Loucy (cell line): ENCODE measurements around the gene COL5A1.

Experiments used
- H2AFZ ChIP-seq: fragments of 200-600 bp; sonication (generic); 2 replicates; pipeline ENCODE4 v1.6.0; 2016; ENCODE audit warnings: antibody characterized with exemption, mild to moderate bottlenecking, low read length, moderate library complexity
- H3F3A ChIP-seq: fragments of 200-600 bp; 2 replicates; pipeline ENCODE4 v1.6.0; 2016; ENCODE audit warnings: antibody characterized with exemption, low read depth, mild to moderate bottlenecking
- H3K27me3 ChIP-seq: fragments of 200-600 bp; sonication (generic); 2 replicates; pipeline ENCODE4 v1.6.1; 2014; ENCODE audit warnings: low read length, mild to moderate bottlenecking; ENCODE audit not compliant: insufficient read depth, poor library complexity, severe bottlenecking
- H3K36me3 ChIP-seq: fragments of 200-600 bp; sonication (generic); 2 replicates; pipeline ENCODE4 v1.6.1; 2016; ENCODE audit warnings: low read length; ENCODE audit not compliant: insufficient read depth
- H3K4me1 ChIP-seq: fragments of 200-600 bp; sonication (generic); 2 replicates; pipeline ENCODE4 v1.5.1; 2014; ENCODE audit warnings: low read length, mild to moderate bottlenecking; ENCODE audit not compliant: insufficient read depth, poor library complexity, severe bottlenecking
- H3K4me2 ChIP-seq: fragments of 200-600 bp; sonication (generic); 2 replicates; pipeline ENCODE4 v1.6.0; 2014; ENCODE audit warnings: antibody characterized with exemption, low read length, low read depth, mild to moderate bottlenecking; ENCODE audit not compliant: poor library complexity, severe bottlenecking
- H3K4me3 ChIP-seq: fragments of 200-600 bp; sonication (generic); 2 replicates; pipeline ENCODE4 v1.5.1; 2014; ENCODE audit warnings: low read length, mild to moderate bottlenecking, mixed read lengths; ENCODE audit not compliant: poor library complexity, severe bottlenecking
- H3K79me2 ChIP-seq: fragments of 200-600 bp; sonication (generic); 2 replicates; pipeline ENCODE4 v1.6.1; 2014; ENCODE audit warnings: low read length; ENCODE audit not compliant: insufficient read depth
- H3K9ac ChIP-seq: fragments of 200-600 bp; sonication (generic); 2 replicates; pipeline ENCODE4 v1.6.0; 2014; ENCODE audit warnings: mild to moderate bottlenecking, low read depth, low read length, moderate library complexity; ENCODE audit not compliant: poor library complexity, severe bottlenecking
- H3K9me2 ChIP-seq: fragments of 200-600 bp; sonication (generic); replicated peaks from 2 replicates; pipeline ENCODE4 v1.6.1; 2016; ENCODE audit warnings: low read depth, low read length, mixed read lengths
- H3K9me3 ChIP-seq: fragments of 200-600 bp; sonication (generic); 2 replicates; pipeline ENCODE4 v1.6.1; 2014; ENCODE audit warnings: mild to moderate bottlenecking, antibody characterized with exemption, low read length, low read depth; ENCODE audit not compliant: insufficient read depth
- H4K20me1 ChIP-seq: fragments of 200-600 bp; sonication (generic); 2 replicates; pipeline ENCODE4 v1.6.0; 2014; ENCODE audit warnings: antibody characterized with exemption, low read length, mild to moderate bottlenecking; ENCODE audit not compliant: insufficient read depth, poor library complexity, severe bottlenecking
- CTCF ChIP-seq: fragments of 200-600 bp; sonication (generic); conservative IDR thresholded peaks from 2 replicates; pipeline ENCODE4 v1.5.1; 2014; ENCODE audit warnings: mild to moderate bottlenecking, antibody characterized with exemption, low read length
- EZH2phosphoT487 ChIP-seq: fragments of 200-600 bp; IDR thresholded peaks from 2 replicates; pipeline ENCODE4 v1.6.1; 2018; ENCODE audit warnings: antibody characterized with exemption, mild to moderate bottlenecking, moderate library complexity, borderline replicate concordance

The COL5A1 gene

GRCh38 chr9:134877541-134877940, 235.9 kb downstream of the COL5A1 start:
- Histone ChIP-seq H3K27me3 (no peaks in the 10 kb centered on the region), H3K4me1 (no peaks in the 10 kb centered on the region), H3K36me3 (no peaks in the 10 kb centered on the region), H3K9ac (no peak overlapping the region), H4K20me1 (no peaks in the 10 kb centered on the region), H3K9me2 (no peaks in the 10 kb centered on the region), H3K79me2 (no peaks in the 10 kb centered on the region), H3K4me3 (no peak overlapping the region), H3K9me3 (no peaks in the 10 kb centered on the region), H3K4me2 (no peak overlapping the region), H2AFZ (no peak overlapping the region), H3F3A (no peaks in the 10 kb centered on the region)
- TF ChIP-seq CTCF (no peak), EZH2phosphoT487 (no peak)

- H3K9me3 ChIP-seq, result no peaks in the 10 kb centered on the region; the same call in 1 of the 2 replicates
- H3F3A ChIP-seq, result no peaks in the 10 kb centered on the region
- no peaks in the 10 kb centered on the region for H4K20me1 ChIP-seq
- no peaks in the 10 kb centered on the region for H3K4me1 ChIP-seq
- no peaks in the 10 kb centered on the region for H3K27me3 ChIP-seq
- no peak for TF ChIP-seq CTCF
- H3K79me2 ChIP-seq, result no peaks in the 10 kb centered on the region
- H3K36me3 ChIP-seq, result no peaks in the 10 kb centered on the region
- H3K9me2 ChIP-seq, result no peaks in the 10 kb centered on the region
- no peak overlapping the region for H3K4me2 ChIP-seq
- H2AFZ ChIP-seq, result no peak overlapping the region
- H3K9ac ChIP-seq, result no peak overlapping the region
- H3K4me3 ChIP-seq, result no peak overlapping the region
These were observed 238.3 kb downstream of the COL5A1 start for GRCh38 chr9:134879664-134880483.

- Histone ChIP-seq H3K36me3 (no peaks in the 10 kb centered on the region), H3F3A (no peaks in the 10 kb centered on the region), H3K9me3 (no peaks in the 10 kb centered on the region; the same call in 1 of the 2 replicates), H3K9me2 (no peaks in the 10 kb centered on the region), H3K4me2 (no peak within 1 kb of the TSS), H3K27me3 (no peaks in the 10 kb centered on the region), H2AFZ (no peak within 1 kb of the TSS), H3K79me2 (no peaks in the 10 kb centered on the region), H3K9ac (no peak within 1 kb of the TSS), H4K20me1 (no peaks in the 10 kb centered on the region), H3K4me3 (no peak within 1 kb of the TSS), H3K4me1 (no peaks in the 10 kb centered on the region)
- TF ChIP-seq CTCF (no peak), EZH2phosphoT487 (no peak)
These were observed 239.1 kb downstream of the COL5A1 start, which contains the start of gene FCN2 for GRCh38 chr9:134880484-134881312. Gene FCN2 (plus strand): TSS chr9:134880810. CDS start chr9:134880822, 12 bp downstream.
